GM12873 (cell line): ENCODE results near the gene NCK2.

Experiments
- TF ChIP-seq, protein P1 (sequence below): IDR thresholded peaks from 2 replicates; pipeline ENCODE4 v1.5.1; 2012; ENCODE audit warnings: low read depth, mild to moderate bottlenecking, moderate library complexity, low read length, control low read depth; ENCODE audit not compliant: insufficient read depth; ENCODE audit errors: missing control alignments

Gene NCK2

GRCh38 chr2:105809723-105810122, 65.0 kb downstream of the NCK2 start:
- TF ChIP-seq, protein P1, sequence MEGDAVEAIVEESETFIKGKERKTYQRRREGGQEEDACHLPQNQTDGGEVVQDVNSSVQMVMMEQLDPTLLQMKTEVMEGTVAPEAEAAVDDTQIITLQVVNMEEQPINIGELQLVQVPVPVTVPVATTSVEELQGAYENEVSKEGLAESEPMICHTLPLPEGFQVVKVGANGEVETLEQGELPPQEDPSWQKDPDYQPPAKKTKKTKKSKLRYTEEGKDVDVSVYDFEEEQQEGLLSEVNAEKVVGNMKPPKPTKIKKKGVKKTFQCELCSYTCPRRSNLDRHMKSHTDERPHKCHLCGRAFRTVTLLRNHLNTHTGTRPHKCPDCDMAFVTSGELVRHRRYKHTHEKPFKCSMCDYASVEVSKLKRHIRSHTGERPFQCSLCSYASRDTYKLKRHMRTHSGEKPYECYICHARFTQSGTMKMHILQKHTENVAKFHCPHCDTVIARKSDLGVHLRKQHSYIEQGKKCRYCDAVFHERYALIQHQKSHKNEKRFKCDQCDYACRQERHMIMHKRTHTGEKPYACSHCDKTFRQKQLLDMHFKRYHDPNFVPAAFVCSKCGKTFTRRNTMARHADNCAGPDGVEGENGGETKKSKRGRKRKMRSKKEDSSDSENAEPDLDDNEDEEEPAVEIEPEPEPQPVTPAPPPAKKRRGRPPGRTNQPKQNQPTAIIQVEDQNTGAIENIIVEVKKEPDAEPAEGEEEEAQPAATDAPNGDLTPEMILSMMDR, result no peak

- TF ChIP-seq, protein P1, result no peak
These were observed 67.7 kb downstream of the NCK2 start for GRCh38 chr2:105812180-105813044.

- TF ChIP-seq, protein P1, result no peak
These were observed 68.3 kb downstream of the NCK2 start for GRCh38 chr2:105813045-105813315.

GRCh38 chr2:105813405-105813804, 68.7 kb downstream of the NCK2 start:
- TF ChIP-seq, protein P1, result no peak

GRCh38 chr2:105814291-105814940, 69.7 kb downstream of the NCK2 start:
- TF ChIP-seq, protein P1, result no peak

DNA sequence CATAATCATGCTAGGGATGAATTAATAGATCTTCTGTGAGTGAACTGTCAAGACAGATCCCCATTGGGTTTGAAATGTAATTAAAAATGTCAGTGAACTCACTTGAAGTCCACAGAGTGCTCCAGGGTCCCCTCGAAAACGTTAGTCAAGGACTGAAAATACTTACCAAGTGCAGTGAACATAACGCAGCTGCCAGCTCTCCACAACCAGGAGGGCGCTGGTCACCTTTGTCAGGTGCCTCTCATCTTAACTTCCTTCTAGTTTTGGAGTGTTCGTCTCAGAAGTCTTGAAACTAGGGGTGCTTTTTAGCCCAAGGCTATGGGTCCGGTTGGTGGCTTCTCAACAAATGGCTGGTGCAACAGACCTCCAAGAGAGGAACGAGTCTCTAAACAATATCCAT, 70.7 kb downstream of the NCK2 start:
- TF ChIP-seq, protein P1, result no peak

DNA sequence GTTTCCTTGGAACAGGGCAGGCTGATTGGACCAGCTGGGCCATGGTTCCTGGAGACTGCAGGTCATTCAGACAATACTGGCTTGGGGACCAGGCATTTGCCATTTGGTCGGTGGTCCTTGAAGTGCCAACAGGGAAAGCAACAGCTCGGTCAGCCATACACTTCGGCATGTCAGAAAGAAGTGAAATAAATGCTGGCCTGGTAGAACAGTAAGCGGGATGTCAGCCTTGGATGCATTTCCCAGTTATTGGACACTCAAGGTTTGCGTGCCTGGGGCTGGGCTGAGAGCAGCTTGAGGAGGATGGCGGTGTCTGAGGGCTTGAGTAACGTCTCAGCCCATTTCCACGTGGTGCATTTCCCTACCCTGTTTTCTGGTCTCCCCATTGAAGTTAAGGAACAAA, 75.4 kb downstream of the NCK2 start:
- TF ChIP-seq, protein P1, result no peak
